ENCODE results near the gene ZSWIM6.

DNA sequence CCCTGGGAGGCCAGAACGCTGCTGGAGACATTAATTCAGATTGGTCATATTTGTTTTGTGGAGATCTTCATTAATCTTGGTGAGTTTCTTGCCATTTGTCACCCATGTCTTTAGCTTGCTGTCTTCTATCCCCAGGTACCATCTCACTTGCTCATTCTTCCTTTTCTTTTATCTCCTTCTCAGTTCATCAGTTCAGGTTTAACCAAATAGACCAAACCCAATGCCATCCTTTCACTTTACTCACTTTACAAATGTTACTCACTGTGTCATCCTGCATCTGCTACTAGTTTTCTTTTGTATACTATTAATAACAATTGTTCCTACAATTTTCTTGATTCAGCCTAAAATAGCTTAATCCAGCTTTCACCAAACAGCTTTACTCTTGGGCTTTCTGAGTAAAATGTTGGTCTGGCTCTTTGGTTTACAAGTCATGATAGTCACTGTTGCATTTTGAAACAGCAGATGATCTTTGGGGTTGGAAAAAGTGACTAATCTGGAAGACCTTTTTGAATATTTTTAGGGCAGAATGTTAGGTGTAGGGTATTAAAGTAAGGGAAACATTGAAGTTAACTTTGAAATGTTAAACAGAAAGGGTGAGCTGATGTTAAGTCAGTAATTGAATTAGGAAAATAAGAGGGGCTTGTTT lies 246.9 kb downstream of the ZSWIM6 start:
- TF ChIP-seq, protein P1, sequence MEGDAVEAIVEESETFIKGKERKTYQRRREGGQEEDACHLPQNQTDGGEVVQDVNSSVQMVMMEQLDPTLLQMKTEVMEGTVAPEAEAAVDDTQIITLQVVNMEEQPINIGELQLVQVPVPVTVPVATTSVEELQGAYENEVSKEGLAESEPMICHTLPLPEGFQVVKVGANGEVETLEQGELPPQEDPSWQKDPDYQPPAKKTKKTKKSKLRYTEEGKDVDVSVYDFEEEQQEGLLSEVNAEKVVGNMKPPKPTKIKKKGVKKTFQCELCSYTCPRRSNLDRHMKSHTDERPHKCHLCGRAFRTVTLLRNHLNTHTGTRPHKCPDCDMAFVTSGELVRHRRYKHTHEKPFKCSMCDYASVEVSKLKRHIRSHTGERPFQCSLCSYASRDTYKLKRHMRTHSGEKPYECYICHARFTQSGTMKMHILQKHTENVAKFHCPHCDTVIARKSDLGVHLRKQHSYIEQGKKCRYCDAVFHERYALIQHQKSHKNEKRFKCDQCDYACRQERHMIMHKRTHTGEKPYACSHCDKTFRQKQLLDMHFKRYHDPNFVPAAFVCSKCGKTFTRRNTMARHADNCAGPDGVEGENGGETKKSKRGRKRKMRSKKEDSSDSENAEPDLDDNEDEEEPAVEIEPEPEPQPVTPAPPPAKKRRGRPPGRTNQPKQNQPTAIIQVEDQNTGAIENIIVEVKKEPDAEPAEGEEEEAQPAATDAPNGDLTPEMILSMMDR (conservative IDR thresholded peaks at IDR 0.05; ENCODE audit: low read depth in 2 of 2) = no peak
- no peak for TF ChIP-seq EZH2 (IDR thresholded peaks at IDR 0.05; ENCODE audit: low read depth, unreplicated experiment)
- TF ChIP-seq POLR2AphosphoS5 (IDR thresholded peaks at IDR 0.05; ENCODE audit: low read depth) = no peak
- no peak for TF ChIP-seq STAT1 (IDR thresholded peaks at IDR 0.05; ENCODE audit: unreplicated experiment)
- TF ChIP-seq, protein P2, sequence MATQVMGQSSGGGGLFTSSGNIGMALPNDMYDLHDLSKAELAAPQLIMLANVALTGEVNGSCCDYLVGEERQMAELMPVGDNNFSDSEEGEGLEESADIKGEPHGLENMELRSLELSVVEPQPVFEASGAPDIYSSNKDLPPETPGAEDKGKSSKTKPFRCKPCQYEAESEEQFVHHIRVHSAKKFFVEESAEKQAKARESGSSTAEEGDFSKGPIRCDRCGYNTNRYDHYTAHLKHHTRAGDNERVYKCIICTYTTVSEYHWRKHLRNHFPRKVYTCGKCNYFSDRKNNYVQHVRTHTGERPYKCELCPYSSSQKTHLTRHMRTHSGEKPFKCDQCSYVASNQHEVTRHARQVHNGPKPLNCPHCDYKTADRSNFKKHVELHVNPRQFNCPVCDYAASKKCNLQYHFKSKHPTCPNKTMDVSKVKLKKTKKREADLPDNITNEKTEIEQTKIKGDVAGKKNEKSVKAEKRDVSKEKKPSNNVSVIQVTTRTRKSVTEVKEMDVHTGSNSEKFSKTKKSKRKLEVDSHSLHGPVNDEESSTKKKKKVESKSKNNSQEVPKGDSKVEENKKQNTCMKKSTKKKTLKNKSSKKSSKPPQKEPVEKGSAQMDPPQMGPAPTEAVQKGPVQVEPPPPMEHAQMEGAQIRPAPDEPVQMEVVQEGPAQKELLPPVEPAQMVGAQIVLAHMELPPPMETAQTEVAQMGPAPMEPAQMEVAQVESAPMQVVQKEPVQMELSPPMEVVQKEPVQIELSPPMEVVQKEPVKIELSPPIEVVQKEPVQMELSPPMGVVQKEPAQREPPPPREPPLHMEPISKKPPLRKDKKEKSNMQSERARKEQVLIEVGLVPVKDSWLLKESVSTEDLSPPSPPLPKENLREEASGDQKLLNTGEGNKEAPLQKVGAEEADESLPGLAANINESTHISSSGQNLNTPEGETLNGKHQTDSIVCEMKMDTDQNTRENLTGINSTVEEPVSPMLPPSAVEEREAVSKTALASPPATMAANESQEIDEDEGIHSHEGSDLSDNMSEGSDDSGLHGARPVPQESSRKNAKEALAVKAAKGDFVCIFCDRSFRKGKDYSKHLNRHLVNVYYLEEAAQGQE (IDR thresholded peaks at IDR 0.05; ENCODE audit: unreplicated experiment) = no peak
- no peak for TF ChIP-seq JUNB (IDR thresholded peaks at IDR 0.05; ENCODE audit: unreplicated experiment)

Data from GM23338 (cell line).